Smooth muscle cell (in vitro differentiated cells): Measurements from ENCODE around the gene NLRP6. TPM values are rescaled to one million over a fixed set of nuclear protein-coding genes. Genes with fewer than 3 reads are reported as not detected.
"Not testable (repeated sequence)": the region's sequence is repeated elsewhere in the genome, so short reads cannot be mapped to it uniquely, and the experiment has no call there.

Experiments used
- DNase-seq: peaks from one replicate; lab custom pipeline; 2025; ENCODE audit not compliant: unreplicated experiment; lab: John Stamatoyannopoulos, UW
- H2AFZ ChIP-seq: fragments of 200-600 bp; sonication (generic); 2 replicates; pipeline ENCODE4 v1.6.0; 2016; ENCODE audit warnings: antibody characterized with exemption, low read depth, mild to moderate bottlenecking
- H3F3A ChIP-seq: fragments of 200-600 bp; sonication (generic); 2 replicates; pipeline ENCODE4 v1.6.0; 2017; ENCODE audit warnings: antibody characterized with exemption, low read depth
- H3K27ac ChIP-seq: fragments of 200-600 bp; sonication (generic); 2 replicates; pipeline ENCODE4 v1.5.1; 2016; ENCODE audit warnings: low read depth, mild to moderate bottlenecking
- H3K27me3 ChIP-seq: fragments of 200-600 bp; sonication (generic); 2 replicates; pipeline ENCODE4 v1.6.1; 2016; ENCODE audit warnings: low read depth, mild to moderate bottlenecking
- H3K36me3 ChIP-seq: fragments of 200-600 bp; sonication (generic); 2 replicates; pipeline ENCODE4 v1.5.1; 2016; ENCODE audit warnings: low read depth
- H3K4me1 ChIP-seq: fragments of 200-600 bp; sonication (generic); 2 replicates; pipeline ENCODE4 v1.5.1; 2016; ENCODE audit warnings: low read depth
- H3K4me2 ChIP-seq: fragments of 200-600 bp; sonication (generic); 2 replicates; pipeline ENCODE4 v1.6.0; 2016; ENCODE audit warnings: mild to moderate bottlenecking
- H3K4me3 ChIP-seq: fragments of 200-600 bp; sonication (generic); 2 replicates; pipeline ENCODE4 v1.5.1; 2016; ENCODE audit warnings: mild to moderate bottlenecking
- H3K79me2 ChIP-seq: fragments of 200-600 bp; sonication (generic); 2 replicates; pipeline ENCODE4 v1.6.0; 2016; ENCODE audit warnings: low read depth, mild to moderate bottlenecking
- H3K9ac ChIP-seq: fragments of 200-600 bp; sonication (generic); 2 replicates; pipeline ENCODE4 v1.6.0; 2016; ENCODE audit warnings: low read depth
- H3K9me3 ChIP-seq: fragments of 200-600 bp; sonication (generic); replicated peaks from 2 replicates; pipeline ENCODE4 v1.5.1; 2016; ENCODE audit warnings: low read depth
- H4K20me1 ChIP-seq: fragments of 200-600 bp; sonication (generic); 2 replicates; pipeline ENCODE4 v1.6.0; 2016; ENCODE audit warnings: low read depth
- CTCF ChIP-seq: fragments of 200-600 bp; sonication (generic); IDR thresholded peaks from 2 replicates; pipeline ENCODE4 v1.5.1; 2017; ENCODE audit warnings: borderline replicate concordance, mild to moderate bottlenecking, antibody characterized with exemption; ENCODE audit not compliant: insufficient read depth, poor library complexity, severe bottlenecking
- WGBS: methylation state at CpG from one replicate; pipeline ENCODE4 v1.1.7; 2016; ENCODE audit warnings: low lambda C conversion rate; 5-methylcytosine and 5-hydroxymethylcytosine counted together
- polyA plus RNA-seq: library from polyadenylated mRNA; unstranded; fragments of >200 nt; fragmentation: Nextera tagmentation; extraction: Ambion mirVana; gene quantifications from 2 replicates; pipeline ENCODE4 v1.2.1, GENCODE V29; 2016
- total RNA-seq: library from RNA; depleted of rRNA; stranded (reverse); fragments of >200 nt; gene quantifications from 2 replicates; pipeline ENCODE4 v1.2.3, GENCODE V29; 2014

Gene NLRP6
- total and polyA plus RNA-seq, 2 experiments from 2014 or later, result not detected

GRCh38 chr11:236774-237767 is 41.1 kb upstream of the NLRP6 start, which contains the start of gene PSMD13:
TSS of gene PSMD13 (plus strand) at chr11:236976. CDS start at chr11:237050, 74 bp downstream.
- no peaks in the 10 kb centered on the region for H3F3A ChIP-seq
- TF ChIP-seq CTCF, result no peak
- peaks cover 15% of the 10 kb centered on the region for H3K4me1 ChIP-seq
- peaks cover 59% of the 10 kb centered on the region for H3K79me2 ChIP-seq
- peaks cover 4% of the 10 kb centered on the region for H3K36me3 ChIP-seq
- H3K9me3 ChIP-seq, result no peaks in the 10 kb centered on the region
- H3K4me2 ChIP-seq, result peak within 1 kb of the TSS; percentile 98
- peak within 1 kb of the TSS; percentile 91 for H3K27ac ChIP-seq
- peaks cover 23% of the 10 kb centered on the region for H4K20me1 ChIP-seq
- 2% methylated on average over 59 of the region's 62 CpGs for WGBS
- peak within 1 kb of the TSS; percentile 82 for H2AFZ ChIP-seq
- DNase-seq, result peak; percentile 80
- peak within 1 kb of the TSS; percentile 94 for H3K4me3 ChIP-seq
- peak within 1 kb of the TSS; percentile 90 for H3K9ac ChIP-seq
- no peaks in the 10 kb centered on the region for H3K27me3 ChIP-seq

DNA sequence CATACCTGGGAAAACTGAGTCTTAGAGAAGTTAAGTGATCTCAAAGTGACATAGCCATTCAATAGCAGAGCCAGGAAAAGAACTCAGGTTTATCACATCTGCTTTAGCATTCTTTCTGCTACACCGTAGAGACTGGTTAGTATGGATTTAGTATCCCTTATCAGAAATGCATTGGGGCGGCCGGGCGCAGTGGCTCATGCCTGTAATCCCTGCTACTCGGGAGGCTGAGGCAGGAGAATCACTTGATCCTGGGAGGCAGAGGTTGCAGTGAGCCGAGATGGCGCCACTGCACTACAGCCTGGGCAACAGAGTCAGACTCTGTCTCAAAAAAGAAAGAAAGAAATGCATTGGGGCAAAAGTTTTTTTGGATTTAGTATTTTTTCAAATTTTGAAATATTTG is 39.9 kb upstream of the NLRP6 start:
- Histone ChIP-seq H3K36me3 (peaks cover 13% of the 10 kb centered on the region), H4K20me1 (peaks cover 34% of the 10 kb centered on the region), H3K4me1 (peaks cover 15% of the 10 kb centered on the region), H3K4me2 (peak overlapping the region; percentile 98), H3K79me2 (peaks cover 67% of the 10 kb centered on the region)
- not testable (repeated sequence) for H3K9ac ChIP-seq, H2AFZ ChIP-seq, DNase-seq, H3K27me3 ChIP-seq, H3F3A ChIP-seq, H3K27ac ChIP-seq, H3K4me3 ChIP-seq, H3K9me3 ChIP-seq
- WGBS, result 91% methylated on average over 7 of the region's 7 CpGs

- H3K9me3 ChIP-seq, result no peaks in the 10 kb centered on the region
- H3K9ac ChIP-seq, result no peak overlapping the region
- TF ChIP-seq CTCF, result no peak
- 93% methylated on average over 1 of the region's 1 CpG for WGBS
- no peak for DNase-seq
- H2AFZ ChIP-seq, result no peak overlapping the region
- no peaks in the 10 kb centered on the region for H3F3A ChIP-seq
- H4K20me1 ChIP-seq, result peaks cover 38% of the 10 kb centered on the region
- no peak overlapping the region for H3K4me3 ChIP-seq
- no peaks in the 10 kb centered on the region for H3K27me3 ChIP-seq
- peaks cover 68% of the 10 kb centered on the region for H3K79me2 ChIP-seq
- H3K27ac ChIP-seq, result no peak overlapping the region
- no peak overlapping the region for H3K4me2 ChIP-seq
- peaks cover 14% of the 10 kb centered on the region for H3K36me3 ChIP-seq
- peaks cover 11% of the 10 kb centered on the region for H3K4me1 ChIP-seq
Measured at GRCh38 chr11:240315-240714, 37.9 kb upstream of the NLRP6 start.

GRCh38 chr11:241634-242033 is 36.6 kb upstream of the NLRP6 start:
- no peak for TF ChIP-seq CTCF
- Histone ChIP-seq H3K27ac (no peak overlapping the region), H3K27me3 (no peaks in the 10 kb centered on the region), H3K36me3 (peaks cover 18% of the 10 kb centered on the region), H2AFZ (no peak overlapping the region), H3K9ac (no peak overlapping the region), H3K79me2 (peaks cover 66% of the 10 kb centered on the region), H3K9me3 (no peaks in the 10 kb centered on the region), H3K4me2 (no peak overlapping the region), H3K4me3 (no peak overlapping the region), H3F3A (no peaks in the 10 kb centered on the region), H3K4me1 (peaks cover 8% of the 10 kb centered on the region), H4K20me1 (peaks cover 38% of the 10 kb centered on the region)
- no peak for DNase-seq
- 98% methylated on average over 5 of the region's 5 CpGs for WGBS
